Stimulated activated CD4-positive, alpha-beta T cell treated with anti-CD3 and anti-CD28 coated beads, Interleukin-1b, Interleukin-23, amount 100 ng/mL, for 1 hour (primary cell): ENCODE results near the gene POU2F3.
"Not testable (repeated sequence)": the region's sequence is repeated elsewhere in the genome, so short reads cannot be mapped to it uniquely, and the experiment has no call there.

Source experiments
- DNase-seq, 2 donors: peaks; one replicate each; pipeline ENCODE4 v3.0.0-alpha.2; 2020; ENCODE audit warnings: low read depth in 2 of 2

The POU2F3 gene

DNA sequence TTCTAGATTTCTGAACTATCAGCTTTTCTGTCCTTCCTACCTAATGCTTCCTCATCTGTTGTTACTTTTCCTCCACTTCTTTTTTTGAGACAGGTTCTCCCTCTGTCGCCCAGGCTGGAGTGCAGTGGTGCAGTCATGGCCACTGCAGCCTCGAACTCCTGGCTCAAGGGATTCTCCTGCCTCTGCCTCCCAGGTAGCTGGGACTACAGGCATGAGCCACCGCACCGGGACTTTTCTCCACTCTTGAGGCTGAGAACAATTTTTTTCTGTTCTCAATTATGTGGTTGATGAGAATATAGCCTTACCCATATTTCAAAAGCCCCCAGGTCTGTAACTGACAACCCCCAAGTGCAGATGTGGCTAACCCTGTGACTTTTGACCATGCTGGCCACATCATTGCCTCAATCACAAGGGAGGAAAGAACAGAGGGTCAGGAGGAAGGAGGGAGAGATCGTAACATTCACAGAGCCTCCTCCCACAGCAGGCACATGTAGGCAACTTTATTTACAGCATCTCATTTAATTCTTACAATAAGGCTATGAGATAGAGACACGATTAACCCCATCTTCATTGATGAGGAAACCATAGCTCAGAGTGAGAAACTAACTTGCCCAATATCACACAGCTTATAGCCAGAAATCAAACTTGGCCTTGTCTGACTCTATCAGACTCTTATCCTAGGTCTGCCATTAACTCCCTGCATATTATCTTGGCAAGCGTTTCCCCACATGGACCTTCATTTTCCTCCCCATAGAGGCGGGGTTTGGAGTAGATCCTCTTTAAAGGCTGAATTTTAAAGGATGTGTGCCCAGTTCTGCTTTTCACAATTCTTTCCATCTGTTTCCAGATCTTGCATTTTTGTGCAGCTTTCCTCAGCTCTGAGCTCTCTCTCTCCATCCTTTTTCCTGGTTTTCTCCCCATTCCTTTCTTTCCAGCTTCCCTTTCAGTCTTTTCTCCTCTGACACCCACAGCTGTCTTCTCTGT is 9.6 kb downstream of the POU2F3 start:
- DNase-seq, result no peak

DNA sequence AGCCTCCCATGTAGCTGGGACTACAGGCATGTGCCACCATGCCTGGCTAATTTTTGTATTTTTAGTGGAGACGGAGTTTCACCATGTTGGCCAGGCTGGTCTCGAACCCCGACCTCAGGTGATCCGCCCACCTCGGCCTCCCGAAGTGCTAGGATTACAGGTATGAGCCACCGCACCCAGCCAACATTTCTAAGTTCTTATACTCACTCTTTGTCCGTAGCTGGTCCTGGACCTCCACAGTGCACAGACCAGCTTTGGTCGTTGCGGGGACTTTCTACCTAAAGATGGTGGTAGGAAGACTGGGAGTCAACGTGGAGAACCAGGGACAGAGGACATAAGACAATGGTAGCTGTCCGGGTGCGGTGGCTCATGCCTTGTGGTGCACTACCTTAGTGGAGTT is 13.4 kb downstream of the POU2F3 start:
- not testable (repeated sequence) for DNase-seq

DNA sequence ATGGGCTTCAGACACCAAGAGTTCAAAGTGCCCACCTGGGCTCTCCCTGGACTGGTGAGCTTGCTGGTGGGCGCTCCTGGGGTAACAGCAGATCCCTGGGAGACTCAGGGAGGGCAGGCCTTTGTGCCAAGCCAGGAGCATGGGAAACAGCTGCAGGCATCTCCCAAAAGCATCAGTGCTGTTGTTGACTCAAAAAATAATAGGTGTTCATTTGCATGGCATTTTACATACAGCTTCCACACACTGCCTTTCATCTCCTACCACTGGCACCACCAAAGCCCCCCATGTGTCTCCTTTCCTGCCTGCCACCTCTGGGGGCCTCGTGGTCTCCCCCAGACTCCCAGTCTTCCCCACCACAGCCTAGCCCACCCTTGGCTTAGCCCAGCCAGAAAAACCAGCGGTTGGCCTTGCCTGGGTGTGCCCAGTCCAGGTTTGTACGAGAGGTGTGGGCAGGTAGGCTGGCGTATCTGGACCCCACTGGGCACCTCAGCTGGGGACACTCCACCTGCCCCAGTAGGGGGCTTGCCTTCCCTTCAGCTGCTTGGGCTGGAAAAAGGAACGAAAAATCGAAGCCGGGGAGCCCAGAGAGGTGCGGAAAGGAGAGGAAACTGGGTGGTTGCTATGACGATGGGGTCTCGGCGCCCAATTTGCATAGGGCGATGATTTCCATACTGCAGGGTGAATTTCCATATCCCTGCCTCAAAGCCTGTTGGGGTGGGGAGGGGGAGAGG is 15.0 kb downstream of the POU2F3 start:
- DNase-seq, result no peak

DNA sequence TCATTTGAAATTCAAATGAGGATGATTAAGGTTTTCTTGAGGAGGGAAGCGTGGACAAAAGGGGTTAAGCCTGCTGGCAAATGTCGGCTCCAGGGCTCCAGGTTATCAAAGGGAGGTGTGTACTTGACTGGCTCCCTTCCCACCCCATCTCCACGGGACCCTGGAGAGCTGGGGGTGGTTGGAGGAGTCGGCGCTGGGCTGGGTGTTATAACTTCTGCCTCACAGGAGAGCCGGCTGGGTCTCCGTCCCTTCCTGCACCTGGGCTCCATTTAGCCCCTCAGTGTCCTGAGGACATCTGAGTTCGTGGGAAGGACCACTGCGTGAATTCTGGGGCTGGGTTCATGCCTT is 15.6 kb downstream of the POU2F3 start:
- no peak for DNase-seq

DNA sequence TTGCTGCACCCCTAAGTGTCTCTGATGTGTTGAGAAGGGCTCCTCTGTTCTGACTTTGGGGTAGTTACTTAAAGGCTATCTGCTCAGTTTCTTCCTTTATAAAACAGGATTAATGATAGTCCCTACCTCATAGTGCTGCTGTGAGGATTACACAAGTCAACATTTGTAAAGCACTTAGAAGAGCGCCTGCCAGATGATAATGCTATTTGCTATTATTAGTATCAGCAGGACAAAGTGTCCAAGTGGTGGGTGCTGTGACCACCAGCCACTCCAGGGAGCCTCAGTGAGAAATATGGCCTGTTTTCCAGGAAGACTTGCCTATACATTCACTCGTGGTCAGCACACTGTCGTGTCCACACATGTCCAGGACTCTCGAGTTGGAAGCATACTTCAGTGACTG is 16.2 kb downstream of the POU2F3 start:
- DNase-seq, result no peak

DNA sequence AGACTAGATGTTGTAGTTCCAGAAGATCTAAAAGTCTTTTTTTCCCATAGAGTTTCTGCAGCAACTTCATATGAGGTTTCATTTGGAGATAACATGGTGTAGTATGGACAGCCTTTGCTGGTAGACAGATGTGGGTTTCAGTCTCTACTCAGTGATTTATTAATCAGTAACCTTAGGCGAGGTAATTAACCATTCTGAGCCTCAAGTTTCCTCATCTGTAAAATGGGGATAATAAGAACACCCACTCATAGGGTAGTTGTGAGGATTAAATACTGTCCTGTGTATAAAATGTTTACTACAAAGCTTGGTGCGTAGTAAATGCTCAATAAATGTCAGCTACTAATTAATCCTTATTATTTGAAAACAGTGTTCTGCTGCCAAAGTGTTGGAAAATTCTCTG is 16.8 kb downstream of the POU2F3 start:
- no peak for DNase-seq

DNA sequence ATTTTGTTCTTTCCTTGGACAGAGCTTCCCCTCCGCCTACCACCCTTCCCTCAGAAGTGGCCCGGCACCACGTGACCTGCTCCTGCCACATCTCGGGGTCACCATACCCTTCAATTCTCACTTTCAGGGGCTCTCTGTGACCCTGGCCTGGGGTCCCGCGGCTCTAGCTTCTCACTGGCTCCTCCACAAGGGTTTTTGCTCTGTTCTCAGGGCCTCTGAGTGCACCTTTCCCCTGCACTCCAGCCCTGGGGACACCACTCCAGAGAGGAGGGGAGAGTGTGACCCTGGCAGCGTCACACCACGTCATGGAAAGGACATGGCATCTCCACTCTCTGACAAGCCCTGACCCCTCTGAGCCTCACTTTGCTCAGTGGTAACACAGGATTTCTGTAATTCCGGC is 17.4 kb downstream of the POU2F3 start:
- no peak for DNase-seq

DNA sequence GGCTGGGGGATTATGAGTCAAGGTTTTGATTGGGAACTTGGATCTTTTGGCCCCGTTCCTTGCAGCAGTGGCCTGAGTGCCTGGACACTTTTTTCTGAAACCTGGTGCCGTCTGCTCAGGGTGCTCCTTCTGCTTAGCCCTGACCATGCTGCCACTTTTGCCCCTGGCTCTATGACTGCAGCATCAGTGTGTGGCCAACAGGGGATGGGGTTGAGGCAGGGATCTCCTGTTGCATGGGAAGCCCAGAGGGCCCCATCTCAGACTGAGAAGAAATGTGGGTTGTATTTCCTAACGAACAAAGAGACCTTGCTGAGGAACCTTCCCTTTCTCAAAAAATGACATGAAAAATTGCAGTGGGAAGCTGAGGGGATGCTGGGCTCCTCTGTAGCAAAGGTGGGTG is 18.7 kb downstream of the POU2F3 start:
- DNase-seq, result no peak

DNA sequence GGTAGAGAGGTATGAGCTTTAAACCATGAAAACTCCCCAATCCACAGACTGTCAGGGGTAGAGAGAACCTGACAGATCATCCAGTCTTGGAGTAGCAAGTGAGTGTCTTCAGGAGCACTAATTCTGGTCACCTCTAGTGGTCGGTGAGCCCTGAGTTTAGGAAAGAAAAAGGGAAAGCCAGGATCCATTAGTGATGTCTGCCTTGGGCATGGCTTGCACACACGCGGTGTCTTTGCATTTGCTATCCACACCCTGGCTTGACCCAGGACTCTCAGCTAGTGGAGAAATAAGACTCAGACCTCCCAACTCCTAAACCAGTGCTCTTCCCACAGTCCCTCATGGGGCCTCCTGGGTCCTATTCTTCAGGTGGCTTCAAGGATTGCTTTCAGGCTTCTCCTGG is 19.3 kb downstream of the POU2F3 start:
- DNase-seq, result no peak

DNA sequence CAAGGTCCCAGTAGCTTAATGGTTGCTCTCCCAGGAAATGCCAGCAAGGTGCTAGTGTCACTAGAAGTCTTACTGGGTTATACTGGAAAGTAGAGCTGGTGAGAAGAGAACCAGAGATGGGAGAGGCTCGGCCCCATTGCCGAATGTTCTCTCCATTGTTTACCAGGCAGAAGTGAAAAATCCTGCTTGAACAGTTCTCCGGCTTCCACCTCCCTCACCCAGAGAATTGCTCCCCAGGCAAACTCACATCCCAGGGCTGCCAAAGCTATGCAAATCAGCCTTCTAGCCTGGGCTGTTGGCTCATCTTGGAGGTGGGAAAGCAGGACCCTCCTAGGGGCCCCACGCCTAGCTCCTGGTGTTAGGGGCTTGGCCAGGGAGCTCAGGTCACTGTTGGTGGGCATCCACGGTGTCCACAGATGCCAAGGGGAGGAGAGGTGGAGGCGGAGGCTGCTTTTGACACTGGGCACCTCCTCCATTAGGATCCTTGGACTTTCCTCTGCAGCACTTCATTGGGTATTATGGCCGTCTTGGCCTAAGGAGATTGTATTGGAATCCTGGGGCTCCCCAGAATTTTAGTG is 20.1 kb downstream of the POU2F3 start:
- no peak for DNase-seq

DNA sequence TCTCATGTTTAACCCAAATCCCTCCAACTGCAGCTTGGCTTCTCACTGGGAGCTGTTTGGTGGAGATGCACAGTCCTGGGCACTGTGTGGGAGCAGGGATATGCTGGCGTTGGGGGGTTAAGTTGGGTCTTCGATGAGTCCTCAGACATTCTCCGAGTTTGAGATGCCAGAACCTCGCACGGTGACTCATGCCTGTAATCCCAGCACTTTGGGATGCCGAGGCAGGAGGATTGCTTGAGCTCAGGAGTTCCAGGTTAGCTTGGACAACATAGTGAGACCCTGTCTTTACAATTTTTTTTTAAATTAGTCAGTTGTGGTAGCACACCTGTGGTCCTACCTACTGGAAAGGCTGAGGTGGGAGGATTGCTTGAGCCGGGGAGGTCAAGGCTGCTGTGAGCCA is 20.7 kb downstream of the POU2F3 start:
- DNase-seq, result no peak

DNA sequence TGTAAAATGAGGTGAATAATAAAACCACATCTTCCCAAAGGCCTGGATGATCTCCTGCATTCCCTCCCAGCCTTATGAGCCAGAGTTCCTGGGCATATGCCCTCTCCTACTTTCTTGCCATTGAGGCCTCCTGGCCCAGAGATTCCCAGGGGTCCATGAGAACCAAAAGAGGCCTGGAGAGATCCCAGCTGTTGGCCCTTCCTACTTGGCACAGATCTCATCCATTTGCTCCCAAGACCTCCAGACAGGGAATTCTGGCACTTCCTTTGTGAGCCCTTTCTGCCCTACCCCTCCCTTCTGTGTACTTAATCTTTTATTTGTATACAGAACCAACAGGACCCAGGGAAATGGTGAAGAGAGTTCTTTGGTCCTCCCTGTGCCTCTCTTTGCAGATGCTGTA is 21.4 kb downstream of the POU2F3 start:
- DNase-seq, result no peak

DNA sequence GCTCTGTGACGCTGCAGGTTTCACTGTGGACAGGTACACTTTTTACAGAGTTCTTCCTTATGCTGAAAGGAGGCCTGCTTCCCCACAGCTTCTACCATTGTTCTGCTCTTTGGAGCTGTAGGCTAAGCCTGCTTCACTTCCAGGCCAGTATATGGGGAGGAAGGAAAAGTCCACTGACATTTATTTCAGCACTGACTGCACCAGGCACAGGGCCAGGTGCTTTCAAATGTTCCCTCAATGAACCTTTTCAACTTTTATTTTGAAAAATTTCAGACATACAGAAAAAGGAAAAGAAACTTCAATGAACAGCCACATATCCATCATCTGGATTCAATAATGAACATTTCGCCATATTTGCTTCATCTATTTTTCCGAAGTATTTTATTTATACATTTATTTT is 22.0 kb downstream of the POU2F3 start:
- DNase-seq, result no peak

DNA sequence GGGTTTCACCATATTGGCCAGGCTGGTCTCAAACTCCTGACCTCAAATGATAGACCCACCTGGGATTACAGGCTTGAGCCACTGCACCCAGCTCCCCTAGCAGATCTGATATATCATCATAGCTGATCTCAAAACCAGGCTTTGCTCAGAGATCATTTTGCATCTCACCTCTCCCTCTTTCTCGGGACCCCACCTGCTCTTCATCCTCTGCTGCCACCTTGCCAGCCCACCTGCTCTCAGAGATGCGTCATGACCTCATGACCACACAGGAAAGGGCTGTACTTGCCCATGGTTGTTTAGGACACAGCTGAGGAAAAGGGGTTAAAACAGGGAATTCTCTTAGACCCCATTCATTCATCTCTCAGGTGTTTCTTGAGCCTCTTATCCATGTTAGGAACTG is 27.4 kb downstream of the POU2F3 start:
- DNase-seq, result no peak

DNA sequence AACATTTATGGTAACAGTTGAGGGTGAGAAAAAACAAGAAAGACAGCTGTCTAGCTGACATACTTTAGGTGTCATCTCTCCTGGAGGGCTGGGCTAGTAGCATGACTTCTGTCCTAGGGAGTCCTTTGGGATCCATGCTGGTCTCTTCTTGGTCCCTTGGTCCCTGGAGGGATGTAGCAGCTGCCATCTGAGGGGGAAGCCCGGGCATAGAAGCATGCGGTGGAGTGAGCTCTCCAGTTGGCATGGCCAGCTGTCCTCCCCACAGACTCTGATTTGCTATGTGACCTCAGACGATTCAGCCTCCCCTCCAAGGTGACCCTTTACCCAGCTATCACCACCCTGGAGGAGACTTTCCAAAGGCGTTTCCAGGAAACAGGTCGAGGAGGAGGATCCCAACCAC is 28.7 kb downstream of the POU2F3 start:
- DNase-seq, result no peak

DNA sequence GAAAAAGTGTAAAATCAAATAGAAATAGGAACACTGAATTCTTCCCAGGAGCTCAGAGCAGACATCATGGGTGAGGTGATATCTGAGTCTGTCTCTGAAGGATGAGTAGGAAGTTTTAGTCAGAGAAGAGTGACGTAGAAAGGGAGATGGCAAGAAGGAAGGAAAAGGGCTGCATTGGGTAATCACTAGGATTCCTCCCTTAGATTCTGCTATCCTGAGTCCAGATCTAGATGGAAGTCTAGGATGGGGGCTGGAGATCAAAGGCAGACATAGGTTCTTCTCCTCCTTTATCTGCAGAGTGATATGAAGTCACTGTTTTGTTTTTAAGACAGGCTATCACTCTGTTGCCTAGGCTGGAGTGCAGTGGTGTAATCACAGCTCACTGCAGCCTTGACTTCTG is 30.4 kb downstream of the POU2F3 start:
- no peak for DNase-seq

DNA sequence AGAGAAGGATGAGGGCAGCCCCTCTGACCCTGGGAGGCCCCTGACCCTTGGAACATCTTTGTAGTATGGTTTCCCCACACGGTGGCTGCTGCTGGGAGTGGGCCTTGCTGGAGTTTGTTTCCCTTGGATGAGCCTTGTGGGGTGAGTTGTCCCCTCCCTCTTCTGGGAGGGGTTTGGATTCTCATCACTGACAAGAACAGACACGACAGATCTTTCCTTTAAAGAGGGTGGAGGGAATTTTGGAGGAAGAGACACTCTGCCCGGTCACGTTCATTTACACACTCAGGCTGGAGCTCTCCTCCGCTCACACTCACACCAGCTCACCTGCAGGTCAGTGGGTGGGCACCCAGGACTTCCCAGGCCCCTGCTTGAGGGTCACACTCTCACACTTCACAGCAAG is 31.7 kb downstream of the POU2F3 start:
- DNase-seq, result no peak

DNA sequence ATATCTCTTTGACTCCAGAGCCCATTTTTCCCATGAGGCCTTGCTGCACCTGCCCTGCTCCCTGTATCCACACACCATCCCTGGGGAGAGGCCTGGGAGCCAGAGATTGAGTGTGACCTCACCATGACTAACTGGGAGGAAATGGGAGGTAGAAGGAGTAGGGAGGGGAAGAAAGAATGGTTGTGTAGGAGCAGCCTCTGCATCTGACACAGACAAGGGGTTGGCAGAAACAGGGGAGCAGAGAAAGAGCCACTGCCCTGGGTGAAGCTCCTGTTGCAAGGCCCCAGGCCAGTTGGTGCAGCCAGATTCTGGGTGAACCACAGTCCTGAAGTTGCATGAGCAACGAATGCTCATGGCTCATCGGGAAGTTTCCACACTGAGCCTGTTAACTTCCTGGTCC is 32.4 kb downstream of the POU2F3 start:
- no peak for DNase-seq

DNA sequence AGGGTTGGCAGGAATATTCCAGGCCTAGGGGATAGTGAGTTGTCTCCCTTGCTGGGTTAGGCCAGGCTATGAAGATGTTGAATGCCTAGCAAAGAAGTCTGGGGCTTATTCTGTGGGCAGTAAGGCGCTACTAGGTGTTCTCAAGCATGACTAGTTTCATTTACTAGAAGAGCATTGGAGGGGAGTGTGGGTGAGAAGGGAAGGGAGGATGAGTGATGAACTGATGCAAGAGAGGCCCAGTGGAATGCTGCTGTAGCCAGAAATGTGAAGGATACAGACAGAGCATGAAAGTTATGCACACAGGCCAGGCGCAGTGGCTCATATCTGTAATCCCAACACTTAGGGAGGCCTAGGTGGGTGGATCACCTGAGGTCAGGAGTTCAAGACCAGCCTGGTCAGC is 33.5 kb downstream of the POU2F3 start:
- DNase-seq, result no peak

DNA sequence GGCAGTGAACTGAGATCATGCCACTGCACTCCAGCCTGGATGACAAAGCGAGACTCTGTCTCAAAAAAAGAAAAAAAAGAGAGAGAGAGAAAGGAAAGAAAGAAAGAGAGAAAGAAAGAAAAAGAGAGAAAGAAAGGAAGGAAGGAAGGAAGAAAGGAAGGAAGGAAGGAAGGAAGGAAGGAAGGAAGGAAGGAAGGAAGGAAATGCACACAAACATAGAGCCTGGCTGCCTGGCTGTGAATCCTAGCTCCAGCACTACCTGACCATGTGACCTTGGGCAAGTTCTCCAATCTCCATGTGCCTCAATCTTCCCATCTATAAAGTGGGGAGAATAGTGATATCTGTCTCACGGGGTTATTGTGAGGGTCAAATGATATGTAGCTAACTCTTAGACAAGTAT is 34.0 kb downstream of the POU2F3 start:
- DNase-seq, result not testable (repeated sequence)

DNA sequence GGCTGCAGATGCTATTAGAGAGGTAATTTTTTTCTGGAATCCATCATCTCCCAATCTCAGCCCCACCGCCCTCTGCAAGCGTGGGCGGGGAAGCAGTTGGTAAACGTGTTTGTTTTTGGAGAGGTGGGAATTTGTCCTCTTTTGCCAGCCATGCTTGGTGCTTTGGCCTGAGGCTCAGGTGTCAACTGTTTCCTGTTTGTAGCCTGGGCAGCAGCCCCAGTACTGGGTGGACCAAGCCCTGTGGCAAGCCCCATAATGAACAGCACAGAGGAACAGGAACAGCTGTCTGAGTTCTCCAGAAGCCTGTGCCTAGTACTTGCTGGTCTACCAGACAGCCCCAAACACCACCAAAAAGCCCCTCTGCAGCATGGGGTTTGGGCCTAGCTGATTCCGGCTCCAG is 39.6 kb downstream of the POU2F3 start:
- DNase-seq, result no peak

DNA sequence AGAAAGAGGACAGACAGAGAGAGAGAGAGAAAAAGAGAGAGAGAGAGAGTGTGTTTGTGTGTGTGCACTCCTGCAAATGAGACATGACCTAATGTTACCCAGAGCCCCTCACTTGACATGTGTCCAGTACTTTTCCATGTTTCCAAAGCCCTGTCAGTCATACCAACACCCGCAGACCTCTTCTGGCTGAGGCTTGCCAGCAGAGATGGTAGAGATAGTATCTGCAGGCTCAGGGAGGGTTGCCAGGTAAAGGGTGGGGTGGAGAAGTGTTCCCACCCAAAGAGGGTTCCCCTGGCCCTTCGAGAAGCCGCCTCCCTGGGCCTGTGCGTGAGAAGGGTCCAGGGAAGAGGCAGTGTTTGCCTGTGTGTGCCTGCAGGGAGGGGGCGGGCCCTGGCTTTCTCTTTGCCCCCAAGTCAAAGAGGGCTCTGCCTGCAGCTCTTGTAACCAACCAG is 40.7 kb downstream of the POU2F3 start:
- no peak for DNase-seq
